Liver (tissue), 9 donors: Measurements from ENCODE around the gene RYR2. TPM values are rescaled to one million over a fixed set of nuclear protein-coding genes. Genes with fewer than 3 reads are reported as not detected.

ENCODE experiments used
- DNase-seq: peaks from one replicate; pipeline ENCODE4 v3.0.0-alpha.2; 2017; ENCODE audit warnings: low spot score
- H3K27ac ChIP-seq, 2 donors: one replicate each; pipeline ENCODE4 v1.7.0; 2013; ENCODE audit warnings: inconsistent platforms in 2 of 2, low read length in 2 of 2, control low read depth in 1 of 2, low read depth in 1 of 2, mild to moderate bottlenecking in 1 of 2
- H3K27me3 ChIP-seq, 4 donors: one replicate each; pipeline versions ENCODE4 v1.6.1 to v1.7.0; 2013; ENCODE audit warnings: low read length in 3 of 4, inconsistent platforms in 1 of 4, mild to moderate bottlenecking in 1 of 4, moderate library complexity in 1 of 4; ENCODE audit not compliant: control insufficient read depth in 4 of 4, insufficient read depth in 4 of 4
- H3K36me3 ChIP-seq, 4 donors: one replicate each; pipeline versions ENCODE4 v1.6.1 to v1.7.0; 2013; ENCODE audit warnings: low read length in 3 of 4, mild to moderate bottlenecking in 3 of 4, low read depth in 1 of 4, moderate library complexity in 1 of 4; ENCODE audit not compliant: control insufficient read depth in 4 of 4, insufficient read depth in 3 of 4
- H3K4me1 ChIP-seq, 4 donors: one replicate each; pipeline versions ENCODE4 v1.6.1 to v1.7.0; 2013; ENCODE audit warnings: low read length in 3 of 4, mild to moderate bottlenecking in 3 of 4, moderate library complexity in 1 of 4; ENCODE audit not compliant: control insufficient read depth in 4 of 4, insufficient read depth in 4 of 4
- H3K4me3 ChIP-seq, 3 donors: one replicate each; pipeline versions ENCODE4 v1.6.1 to v1.7.0; 2013; ENCODE audit warnings: low read length in 3 of 3, control low read depth in 1 of 3, low read depth in 1 of 3, mild to moderate bottlenecking in 1 of 3
- H3K9ac ChIP-seq, 2 donors: one replicate each; pipeline ENCODE4 v1.7.0; 2013; ENCODE audit warnings: low read length in 2 of 2, mild to moderate bottlenecking in 2 of 2, moderate library complexity in 2 of 2, control low read depth in 1 of 2, low read depth in 1 of 2
- H3K9me3 ChIP-seq, 4 donors: one replicate each; pipeline versions ENCODE4 v1.6.1 to v1.7.0; 2013; ENCODE audit warnings: low read length in 3 of 4; ENCODE audit not compliant: control insufficient read depth in 4 of 4
- FOXA1 ChIP-seq: IDR thresholded peaks from 2 replicates; pipeline ENCODE4 v1.6.1; 2016; ENCODE audit warnings: antibody characterized with exemption
- FOXA2 ChIP-seq: IDR thresholded peaks from 2 replicates; pipeline ENCODE4 v1.6.1; 2016; ENCODE audit warnings: antibody characterized with exemption
- GABPA ChIP-seq, 2 donors: IDR thresholded peaks in 1 of 2; conservative IDR thresholded peaks in 1 of 2; 2 replicates each; pipeline ENCODE4 v1.6.1; 2016; ENCODE audit warnings: antibody characterized with exemption in 2 of 2, mild to moderate bottlenecking in 1 of 2, moderate library complexity in 1 of 2
- HNF4A ChIP-seq, 2 donors: conservative IDR thresholded peaks; 2 replicates each; pipeline ENCODE4 v1.6.1; 2016; ENCODE audit warnings: antibody characterized with exemption in 2 of 2, mild to moderate bottlenecking in 2 of 2
- HNF4G ChIP-seq: IDR thresholded peaks from 2 replicates; pipeline ENCODE4 v1.6.1; 2016; ENCODE audit warnings: antibody characterized with exemption
- JUND ChIP-seq, 2 donors: IDR thresholded peaks; 2 replicates each; pipeline ENCODE4 v1.6.1; 2016; ENCODE audit warnings: antibody characterized with exemption in 2 of 2
- NR2F2 ChIP-seq: IDR thresholded peaks from 2 replicates; pipeline ENCODE4 v1.6.1; 2016; ENCODE audit warnings: antibody characterized with exemption
- RAD21 ChIP-seq, 2 donors: IDR thresholded peaks; 2 replicates each; pipeline ENCODE4 v1.6.1; 2016; ENCODE audit warnings: antibody characterized with exemption in 2 of 2, mild to moderate bottlenecking in 2 of 2
- RXRA ChIP-seq, 2 donors: IDR thresholded peaks; 2 replicates each; pipeline ENCODE4 v1.6.1; 2017 to 2018; ENCODE audit warnings: antibody characterized with exemption in 2 of 2, mild to moderate bottlenecking in 1 of 2
- TAF1 ChIP-seq: conservative IDR thresholded peaks from 2 replicates; pipeline ENCODE4 v1.6.1; 2016; ENCODE audit warnings: antibody characterized with exemption, mild to moderate bottlenecking
- YY1 ChIP-seq: IDR thresholded peaks from 2 replicates; pipeline ENCODE4 v1.6.1; 2016; ENCODE audit warnings: antibody characterized with exemption, mild to moderate bottlenecking
- WGBS: extraction: QIAGEN DNeasy Blood & Tissue Kit; methylation state at CpG from one replicate; pipeline ENCODE4 v1.1.7; 2013; 5-methylcytosine and 5-hydroxymethylcytosine counted together
- polyA plus RNA-seq, 2 donors: library from polyadenylated mRNA; stranded (reverse) in 1 of 2; unstranded in 1 of 2; fragments of 200-250 nt in 1 of 2; fragments of >200 nt in 1 of 2; fragmentation: Nextera tagmentation in 1 of 2; extraction: Ambion mirVana in 1 of 2; gene quantifications; one replicate each; pipeline versions ENCODE4 v1.2.1 to v1.2.3, GENCODE V29; 2013 to 2015
- total RNA-seq, 2 donors: library from RNA; depleted of rRNA; stranded (reverse); fragments of >200 nt; gene quantifications; one replicate each; pipeline ENCODE4 v1.2.3, GENCODE V29; 2014
- TF ChIP-seq, protein P1 (sequence below): IDR thresholded peaks from 2 replicates; pipeline ENCODE4 v1.6.1; 2016; ENCODE audit warnings: antibody characterized with exemption
- TF ChIP-seq, protein P2 (sequence below): IDR thresholded peaks from 2 replicates; pipeline ENCODE4 v1.6.1; 2016; ENCODE audit warnings: antibody characterized with exemption
- TF ChIP-seq, protein P3 (sequence below): fragments of 150-350 bp; IDR thresholded peaks from 2 replicates; pipeline ENCODE4 v1.5.1; 2017; ENCODE audit warnings: improper control_type of control experiment, low read depth, low read length; ENCODE audit not compliant: missing input control
- TF ChIP-seq, protein P4 (sequence below): IDR thresholded peaks from 2 replicates; pipeline ENCODE4 v1.6.1; 2016; ENCODE audit warnings: antibody characterized with exemption, mild to moderate bottlenecking
- TF ChIP-seq, protein P5 (sequence below): IDR thresholded peaks from 2 replicates; pipeline ENCODE4 v1.6.1; 2016; ENCODE audit warnings: antibody characterized with exemption
- donor health status: healthy.
- donor health status: healthy.
- donor health status: healthy.
- donor health status: healthy.
- donor health status: healthy.

The RYR2 gene
- total RNA-seq (under 1 TPM; 0.51 to 0.75 TPM), polyA plus RNA-seq (under 1 TPM; 0.06 to 0.12 TPM)

DNA sequence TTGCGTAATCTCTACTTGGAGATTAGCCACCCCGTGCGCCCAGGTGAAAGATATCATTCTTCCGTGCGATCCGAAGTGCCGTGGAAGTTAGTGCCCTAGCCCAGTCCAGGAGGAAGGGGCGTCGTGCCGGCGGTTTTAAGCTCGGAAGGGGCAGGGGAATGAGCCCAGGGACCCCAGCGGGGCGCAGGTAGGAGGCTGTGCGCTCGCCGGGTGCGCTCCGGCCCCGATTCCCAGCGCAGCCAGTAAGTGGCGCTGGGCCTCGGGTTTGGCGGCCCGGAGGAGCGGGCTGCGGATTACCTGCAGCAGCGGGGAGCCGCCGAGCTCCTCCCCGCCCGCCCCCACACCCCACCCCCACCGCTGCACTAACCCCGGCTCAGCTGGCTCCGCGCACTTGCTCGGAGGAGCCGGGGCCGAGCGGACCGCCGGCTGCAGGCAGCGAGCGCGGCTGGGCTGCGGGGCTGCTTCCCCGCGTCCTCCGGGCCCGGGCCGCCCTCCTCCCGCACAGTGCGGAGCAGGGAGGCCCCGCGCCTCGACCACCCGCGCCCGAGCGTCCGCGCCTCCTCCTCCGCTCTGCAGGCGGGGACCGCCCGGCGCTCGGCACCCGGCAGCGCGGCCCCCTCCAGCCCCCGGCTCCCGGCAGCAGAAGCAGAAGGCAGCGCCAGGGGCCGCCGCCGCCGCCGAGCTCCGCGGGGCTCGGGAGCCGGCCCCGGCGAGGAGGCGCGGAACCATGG, at the start of gene RYR2:
TSS of gene RYR2 (plus strand) at position 390 of the 731 bp plus-strand sequence. CDS start at position 728, 338 bp downstream.
- Histone ChIP-seq H3K4me1 (peaks cover 4 to 12% (median 10%) of the 10 kb centered on the region in 4 donors), H3K4me3 (peak within 1 kb of the TSS in 2 of 3 donors; percentile 14 to 45), H3K9ac (no peak within 1 kb of the TSS), H3K9me3 (peaks cover 0 to 6% (median 0%) of the 10 kb centered on the region in 4 donors), H3K27ac (no peak within 1 kb of the TSS), H3K36me3 (no peaks in the 10 kb centered on the region), H3K27me3 (peaks cover 0 to 24% (median 13%) of the 10 kb centered on the region in 4 donors)
- no peak for DNase-seq
- peak in 1 of 2 donors; percentile 22 for TF ChIP-seq RAD21 (IDR thresholded peaks at IDR 0.05)
- TF ChIP-seq, protein P1, sequence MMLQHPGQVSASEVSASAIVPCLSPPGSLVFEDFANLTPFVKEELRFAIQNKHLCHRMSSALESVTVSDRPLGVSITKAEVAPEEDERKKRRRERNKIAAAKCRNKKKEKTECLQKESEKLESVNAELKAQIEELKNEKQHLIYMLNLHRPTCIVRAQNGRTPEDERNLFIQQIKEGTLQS, result no peak
- 5% methylated on average over 87 of the region's 87 CpGs for WGBS

DNA sequence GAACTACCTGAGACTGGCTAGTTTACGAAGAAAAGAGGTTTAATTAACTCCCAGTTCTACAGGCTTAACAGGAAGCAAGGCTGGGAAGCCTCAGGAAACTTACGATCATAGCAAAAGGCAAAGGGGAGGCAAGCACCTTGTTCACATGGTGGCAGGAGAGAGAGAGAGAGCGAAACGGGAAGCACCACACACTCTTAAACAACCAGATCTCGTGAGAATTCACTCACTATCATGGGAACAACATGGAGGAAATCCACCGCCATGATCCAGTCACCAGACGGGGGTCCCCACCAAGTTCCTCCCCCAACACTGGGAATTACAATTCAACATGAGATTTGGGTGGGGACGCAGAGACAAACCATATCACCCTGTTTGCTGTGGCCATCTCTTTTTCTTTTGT, 49.5 kb upstream of the RYR2 start:
- H3K9ac ChIP-seq, result no peak overlapping the region
- TF ChIP-seq, protein P2, sequence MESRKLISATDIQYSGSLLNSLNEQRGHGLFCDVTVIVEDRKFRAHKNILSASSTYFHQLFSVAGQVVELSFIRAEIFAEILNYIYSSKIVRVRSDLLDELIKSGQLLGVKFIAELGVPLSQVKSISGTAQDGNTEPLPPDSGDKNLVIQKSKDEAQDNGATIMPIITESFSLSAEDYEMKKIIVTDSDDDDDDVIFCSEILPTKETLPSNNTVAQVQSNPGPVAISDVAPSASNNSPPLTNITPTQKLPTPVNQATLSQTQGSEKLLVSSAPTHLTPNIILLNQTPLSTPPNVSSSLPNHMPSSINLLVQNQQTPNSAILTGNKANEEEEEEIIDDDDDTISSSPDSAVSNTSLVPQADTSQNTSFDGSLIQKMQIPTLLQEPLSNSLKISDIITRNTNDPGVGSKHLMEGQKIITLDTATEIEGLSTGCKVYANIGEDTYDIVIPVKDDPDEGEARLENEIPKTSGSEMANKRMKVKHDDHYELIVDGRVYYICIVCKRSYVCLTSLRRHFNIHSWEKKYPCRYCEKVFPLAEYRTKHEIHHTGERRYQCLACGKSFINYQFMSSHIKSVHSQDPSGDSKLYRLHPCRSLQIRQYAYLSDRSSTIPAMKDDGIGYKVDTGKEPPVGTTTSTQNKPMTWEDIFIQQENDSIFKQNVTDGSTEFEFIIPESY, result no peak
- TF ChIP-seq, protein P3, sequence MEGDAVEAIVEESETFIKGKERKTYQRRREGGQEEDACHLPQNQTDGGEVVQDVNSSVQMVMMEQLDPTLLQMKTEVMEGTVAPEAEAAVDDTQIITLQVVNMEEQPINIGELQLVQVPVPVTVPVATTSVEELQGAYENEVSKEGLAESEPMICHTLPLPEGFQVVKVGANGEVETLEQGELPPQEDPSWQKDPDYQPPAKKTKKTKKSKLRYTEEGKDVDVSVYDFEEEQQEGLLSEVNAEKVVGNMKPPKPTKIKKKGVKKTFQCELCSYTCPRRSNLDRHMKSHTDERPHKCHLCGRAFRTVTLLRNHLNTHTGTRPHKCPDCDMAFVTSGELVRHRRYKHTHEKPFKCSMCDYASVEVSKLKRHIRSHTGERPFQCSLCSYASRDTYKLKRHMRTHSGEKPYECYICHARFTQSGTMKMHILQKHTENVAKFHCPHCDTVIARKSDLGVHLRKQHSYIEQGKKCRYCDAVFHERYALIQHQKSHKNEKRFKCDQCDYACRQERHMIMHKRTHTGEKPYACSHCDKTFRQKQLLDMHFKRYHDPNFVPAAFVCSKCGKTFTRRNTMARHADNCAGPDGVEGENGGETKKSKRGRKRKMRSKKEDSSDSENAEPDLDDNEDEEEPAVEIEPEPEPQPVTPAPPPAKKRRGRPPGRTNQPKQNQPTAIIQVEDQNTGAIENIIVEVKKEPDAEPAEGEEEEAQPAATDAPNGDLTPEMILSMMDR, result no peak
- TF ChIP-seq, protein P1, result no peak
- TF ChIP-seq, protein P4, sequence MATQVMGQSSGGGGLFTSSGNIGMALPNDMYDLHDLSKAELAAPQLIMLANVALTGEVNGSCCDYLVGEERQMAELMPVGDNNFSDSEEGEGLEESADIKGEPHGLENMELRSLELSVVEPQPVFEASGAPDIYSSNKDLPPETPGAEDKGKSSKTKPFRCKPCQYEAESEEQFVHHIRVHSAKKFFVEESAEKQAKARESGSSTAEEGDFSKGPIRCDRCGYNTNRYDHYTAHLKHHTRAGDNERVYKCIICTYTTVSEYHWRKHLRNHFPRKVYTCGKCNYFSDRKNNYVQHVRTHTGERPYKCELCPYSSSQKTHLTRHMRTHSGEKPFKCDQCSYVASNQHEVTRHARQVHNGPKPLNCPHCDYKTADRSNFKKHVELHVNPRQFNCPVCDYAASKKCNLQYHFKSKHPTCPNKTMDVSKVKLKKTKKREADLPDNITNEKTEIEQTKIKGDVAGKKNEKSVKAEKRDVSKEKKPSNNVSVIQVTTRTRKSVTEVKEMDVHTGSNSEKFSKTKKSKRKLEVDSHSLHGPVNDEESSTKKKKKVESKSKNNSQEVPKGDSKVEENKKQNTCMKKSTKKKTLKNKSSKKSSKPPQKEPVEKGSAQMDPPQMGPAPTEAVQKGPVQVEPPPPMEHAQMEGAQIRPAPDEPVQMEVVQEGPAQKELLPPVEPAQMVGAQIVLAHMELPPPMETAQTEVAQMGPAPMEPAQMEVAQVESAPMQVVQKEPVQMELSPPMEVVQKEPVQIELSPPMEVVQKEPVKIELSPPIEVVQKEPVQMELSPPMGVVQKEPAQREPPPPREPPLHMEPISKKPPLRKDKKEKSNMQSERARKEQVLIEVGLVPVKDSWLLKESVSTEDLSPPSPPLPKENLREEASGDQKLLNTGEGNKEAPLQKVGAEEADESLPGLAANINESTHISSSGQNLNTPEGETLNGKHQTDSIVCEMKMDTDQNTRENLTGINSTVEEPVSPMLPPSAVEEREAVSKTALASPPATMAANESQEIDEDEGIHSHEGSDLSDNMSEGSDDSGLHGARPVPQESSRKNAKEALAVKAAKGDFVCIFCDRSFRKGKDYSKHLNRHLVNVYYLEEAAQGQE, result no peak
- TF ChIP-seq JUND (IDR thresholded peaks at IDR 0.05) (no peak), FOXA2 (no peak), HNF4G (no peak), YY1 (no peak), TAF1 (no peak), HNF4A (conservative IDR thresholded peaks at IDR 0.05) (no peak), GABPA (IDR thresholded peaks at IDR 0.05 in 1 of 2, conservative IDR thresholded peaks at IDR 0.05 in 1 of 2) (no peak), NR2F2 (no peak), RAD21 (IDR thresholded peaks at IDR 0.05) (no peak), FOXA1 (no peak), RXRA (IDR thresholded peaks at IDR 0.05) (no peak)
- TF ChIP-seq, protein P5, sequence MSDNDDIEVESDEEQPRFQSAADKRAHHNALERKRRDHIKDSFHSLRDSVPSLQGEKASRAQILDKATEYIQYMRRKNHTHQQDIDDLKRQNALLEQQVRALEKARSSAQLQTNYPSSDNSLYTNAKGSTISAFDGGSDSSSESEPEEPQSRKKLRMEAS, result no peak
- no peaks in the 10 kb centered on the region for H3K4me1 ChIP-seq
- no peak overlapping the region for H3K4me3 ChIP-seq
- WGBS, result 69% methylated on average over 8 of the region's 8 CpGs
- H3K27me3 ChIP-seq, result no peaks in the 10 kb centered on the region
- H3K36me3 ChIP-seq, result no peaks in the 10 kb centered on the region
- peaks cover 0 to 7% (median 6%) of the 10 kb centered on the region in 4 donors for H3K9me3 ChIP-seq
- H3K27ac ChIP-seq, result no peak overlapping the region
- no peak for DNase-seq
